ENCODE data around the gene DNM3. TPM values are rescaled to one million over a fixed set of nuclear protein-coding genes. Genes with fewer than 3 reads are reported as not detected.
A peak's percentile ranks its signal among the peaks of the same experiment; 100 is the strongest.
"Not testable (repeated sequence)": the region's sequence is repeated elsewhere in the genome, so short reads cannot be mapped to it uniquely, and the experiment has no call there.

Gene DNM3
- total RNA-seq, 1 donor from 2014 or later = 1.6 TPM

GRCh38 chr1:172289448-172289847, 448.1 kb downstream of the DNM3 start:
- no peak for ATAC-seq

- ATAC-seq = no peak
Observed at GRCh38 chr1:172292840-172293239, 451.5 kb downstream of the DNM3 start.

GRCh38 chr1:172293429-172293828, 452.1 kb downstream of the DNM3 start:
- no peak for ATAC-seq

- ATAC-seq = no peak
Observed at GRCh38 chr1:172298141-172298540, 456.8 kb downstream of the DNM3 start.

- ATAC-seq = no peak
Observed at GRCh38 chr1:172298911-172299310, 457.6 kb downstream of the DNM3 start.

- ATAC-seq = no peak
Observed at GRCh38 chr1:172299515-172299914, 458.2 kb downstream of the DNM3 start.

DNA sequence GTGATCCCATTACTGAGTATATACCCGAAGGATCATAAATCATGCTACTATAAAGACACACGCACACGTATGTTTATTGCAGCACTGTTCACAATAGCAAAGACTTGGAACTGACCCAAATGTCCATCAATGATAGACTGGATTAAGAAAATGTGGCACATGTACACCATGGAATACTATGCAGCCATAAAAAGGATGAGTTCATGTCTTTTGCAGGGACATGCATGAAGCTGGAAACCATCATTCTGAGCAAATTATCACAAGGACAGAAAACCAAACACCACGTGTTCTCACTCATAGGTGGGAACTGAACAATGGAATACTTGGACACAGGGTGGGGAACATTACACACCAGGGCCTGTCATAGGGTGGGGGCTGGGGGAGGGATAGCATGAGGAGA, 466.2 kb downstream of the DNM3 start:
- not testable (repeated sequence) for ATAC-seq

- no peak for ATAC-seq
Observed at GRCh38 chr1:172308142-172308541, 466.8 kb downstream of the DNM3 start.

DNA sequence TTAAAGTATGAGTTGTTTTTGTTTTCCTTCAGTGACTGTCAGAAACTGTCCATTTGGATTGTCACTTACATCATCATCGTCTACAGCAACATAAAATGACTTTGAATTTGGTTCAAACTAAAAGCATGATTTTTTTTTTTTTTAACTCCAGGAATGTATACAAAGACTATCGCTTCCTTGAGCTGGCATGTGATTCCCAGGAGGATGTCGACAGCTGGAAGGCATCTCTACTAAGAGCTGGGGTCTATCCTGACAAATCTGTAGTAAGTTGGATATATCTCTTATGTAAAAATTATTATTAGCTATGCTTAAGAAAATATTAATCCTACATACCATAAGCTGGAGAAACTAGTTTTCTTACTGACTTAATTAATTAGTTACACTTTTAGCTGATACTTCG, 467.3 kb downstream of the DNM3 start:
- ATAC-seq = no peak

DNA sequence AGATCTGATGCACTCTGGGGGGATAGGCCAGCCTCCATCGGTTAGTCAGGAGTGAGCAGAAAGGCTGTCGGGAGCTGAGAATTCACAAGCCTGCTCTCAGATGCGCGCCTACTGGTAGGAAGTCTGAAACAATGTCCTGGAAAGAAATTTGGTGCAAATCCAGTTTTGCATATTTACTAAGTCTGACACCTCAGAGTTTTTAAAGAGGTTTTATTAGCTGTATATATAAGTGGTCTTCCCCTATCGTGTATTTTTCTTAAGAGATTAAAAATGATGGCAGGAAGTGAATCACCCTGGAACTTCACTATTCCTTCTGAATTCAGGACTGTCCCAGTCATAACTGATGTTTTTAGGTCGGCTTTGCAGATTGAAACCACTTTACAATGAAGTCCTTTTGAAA, 479.4 kb downstream of the DNM3 start:
- ATAC-seq = no peak

- no peak for ATAC-seq
Observed at GRCh38 chr1:172321451-172321850, 480.2 kb downstream of the DNM3 start.

GRCh38 chr1:172322219-172323061, 481.1 kb downstream of the DNM3 start:
- peak; percentile 59 for ATAC-seq

DNA sequence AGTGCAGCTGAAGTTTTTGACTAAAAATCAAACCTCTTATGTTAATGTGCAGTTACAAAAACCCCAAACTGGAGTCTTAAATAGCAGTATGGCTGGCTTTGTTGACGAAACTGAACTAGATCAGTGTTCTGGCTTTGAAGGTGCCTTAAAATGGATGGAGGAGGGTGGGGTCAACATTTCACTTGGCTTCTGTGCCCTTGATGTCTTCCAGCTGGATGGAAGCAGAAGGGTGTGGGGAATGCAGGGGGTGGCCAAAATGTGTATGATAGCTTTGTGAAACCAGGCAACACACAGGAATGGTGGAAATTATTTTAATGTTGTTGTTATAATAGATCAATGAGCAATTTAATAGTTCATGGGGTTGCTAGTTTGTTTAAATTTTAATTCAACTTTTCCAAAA, 482.4 kb downstream of the DNM3 start:
- no peak for ATAC-seq

DNA sequence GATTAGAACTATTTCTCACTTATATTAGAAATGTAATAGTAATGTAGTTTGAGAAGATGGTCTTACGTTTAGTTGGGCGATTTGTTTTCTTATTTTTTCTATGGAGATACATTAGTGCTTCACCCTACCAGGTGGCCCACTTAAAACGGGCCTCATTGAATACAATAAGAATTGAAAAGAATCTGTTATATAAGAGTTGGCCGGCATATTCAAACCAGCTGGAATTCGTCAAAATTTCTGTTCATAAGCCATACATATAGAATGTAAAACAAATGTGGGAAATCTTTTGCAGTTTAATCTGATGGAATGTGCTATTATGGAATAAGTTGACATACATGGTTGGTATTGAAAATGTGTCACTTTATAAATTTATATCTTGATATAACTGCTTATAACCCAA, 482.8 kb downstream of the DNM3 start:
- ATAC-seq = no peak

- no peak for ATAC-seq
Observed at GRCh38 chr1:172324761-172325160, 483.5 kb downstream of the DNM3 start.

- peak; percentile 78 for ATAC-seq
Observed at GRCh38 chr1:172325531-172325930, 484.2 kb downstream of the DNM3 start.

DNA sequence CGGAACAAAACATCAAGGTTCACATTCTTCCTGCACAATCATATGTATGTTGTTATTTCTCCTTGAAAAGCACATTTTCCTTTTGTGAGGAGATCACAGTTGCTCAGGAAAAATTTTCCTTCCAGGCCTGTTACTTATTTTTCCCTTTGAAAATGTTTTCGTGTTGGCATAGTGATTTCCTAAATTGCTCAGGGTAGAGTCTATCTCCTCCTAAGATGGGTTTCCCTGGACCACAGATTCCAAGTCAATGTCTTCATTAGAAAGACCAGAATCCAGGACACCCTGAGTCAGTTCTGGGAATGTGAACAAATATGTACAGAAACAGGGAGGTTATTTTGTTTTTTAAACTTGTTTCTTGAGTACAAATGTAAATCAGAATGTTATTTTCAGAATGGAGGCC, 484.8 kb downstream of the DNM3 start:
- ATAC-seq = no peak

GRCh38 chr1:172328266-172328665, 487.0 kb downstream of the DNM3 start:
- no peak for ATAC-seq

DNA sequence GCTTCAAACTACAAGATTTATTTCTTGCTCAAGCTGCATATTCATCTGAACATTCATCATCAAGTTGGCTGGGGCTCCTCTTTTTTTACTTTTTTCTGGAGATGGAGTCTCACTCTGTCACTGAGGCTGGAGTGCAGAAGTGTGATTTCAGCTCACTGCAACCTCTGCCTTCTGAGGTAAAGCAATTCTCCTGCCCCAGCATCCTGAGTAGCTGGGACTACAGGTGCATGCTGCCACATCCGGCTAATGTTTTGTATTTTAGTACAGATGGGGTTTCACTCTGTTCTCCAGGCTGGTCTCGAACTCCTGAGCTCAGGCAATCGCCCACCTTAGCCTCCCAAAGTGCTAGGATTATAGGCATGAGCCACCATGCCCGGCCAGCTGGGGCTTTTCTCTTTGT, 490.9 kb downstream of the DNM3 start:
- no peak for ATAC-seq

DNA sequence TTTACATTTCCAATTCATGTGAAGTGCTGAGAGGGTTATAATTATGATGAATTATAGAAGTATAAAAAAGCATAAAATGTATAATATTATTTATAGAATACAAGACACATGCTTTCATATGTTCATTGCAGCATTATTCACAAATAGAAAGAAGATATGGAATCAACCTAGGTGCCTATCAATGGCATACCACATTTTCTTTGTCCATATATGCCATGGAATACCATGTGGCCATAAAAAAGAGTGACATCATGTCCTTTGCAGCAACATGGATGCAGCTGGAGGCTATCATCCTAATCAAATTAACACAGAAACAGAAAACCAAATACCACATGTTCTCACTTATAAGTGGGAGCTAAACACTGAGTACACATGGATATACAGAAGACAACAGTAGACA, 494.1 kb downstream of the DNM3 start:
- no peak for ATAC-seq

- ATAC-seq = no peak
Observed at GRCh38 chr1:172338295-172338735, 497.0 kb downstream of the DNM3 start.

GRCh38 chr1:172339842-172340241, 498.5 kb downstream of the DNM3 start:
- ATAC-seq = no peak

- no peak for ATAC-seq
Observed at GRCh38 chr1:172340520-172340919, 499.2 kb downstream of the DNM3 start.

- no peak for ATAC-seq
Observed at GRCh38 chr1:172341697-172342096, 500.4 kb downstream of the DNM3 start.
